PC-3 (cell line): ENCODE data around the gene UROD.

Experiments used
- EZH2 ChIP-seq: fragments of 300-600 bp; sonication (generic); IDR thresholded peaks from one replicate; pipeline ENCODE4 v1.6.1; 2017; ENCODE audit warnings: antibody characterized with exemption, mild to moderate bottlenecking, low read length; ENCODE audit not compliant: unreplicated experiment
- EZH2phosphoT487 ChIP-seq: fragments of 300-600 bp; sonication (generic); IDR thresholded peaks from 2 replicates; pipeline ENCODE4 v1.6.1; 2018; ENCODE audit warnings: mild to moderate bottlenecking, antibody characterized with exemption, low read length, borderline replicate concordance
- TF ChIP-seq, protein P1 (sequence below): fragments of 300-600 bp; sonication (generic); conservative IDR thresholded peaks from 2 replicates; pipeline ENCODE4 v1.5.1; 2017; ENCODE audit warnings: antibody characterized with exemption, low read depth, mild to moderate bottlenecking, low read length

DNA sequence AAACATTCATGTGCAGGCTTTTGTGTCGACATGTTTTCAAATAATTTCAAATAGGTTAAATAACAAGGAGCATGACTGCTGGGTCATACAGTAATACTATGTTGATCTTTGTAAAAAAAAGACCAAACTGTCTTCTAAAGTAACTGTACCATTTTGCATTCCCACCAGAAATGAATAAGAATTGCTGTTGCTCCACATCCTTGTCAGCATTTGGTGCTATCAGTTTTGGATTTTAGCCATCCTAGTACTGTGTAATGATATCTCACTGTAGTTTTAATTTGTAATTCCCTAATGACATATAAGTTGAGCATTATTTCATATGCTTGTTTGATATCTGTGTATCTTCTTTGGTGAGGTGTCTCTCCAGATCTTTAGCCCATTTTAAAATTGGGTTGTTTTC is 11.6 kb downstream of the UROD start:
- TF ChIP-seq, protein P1, sequence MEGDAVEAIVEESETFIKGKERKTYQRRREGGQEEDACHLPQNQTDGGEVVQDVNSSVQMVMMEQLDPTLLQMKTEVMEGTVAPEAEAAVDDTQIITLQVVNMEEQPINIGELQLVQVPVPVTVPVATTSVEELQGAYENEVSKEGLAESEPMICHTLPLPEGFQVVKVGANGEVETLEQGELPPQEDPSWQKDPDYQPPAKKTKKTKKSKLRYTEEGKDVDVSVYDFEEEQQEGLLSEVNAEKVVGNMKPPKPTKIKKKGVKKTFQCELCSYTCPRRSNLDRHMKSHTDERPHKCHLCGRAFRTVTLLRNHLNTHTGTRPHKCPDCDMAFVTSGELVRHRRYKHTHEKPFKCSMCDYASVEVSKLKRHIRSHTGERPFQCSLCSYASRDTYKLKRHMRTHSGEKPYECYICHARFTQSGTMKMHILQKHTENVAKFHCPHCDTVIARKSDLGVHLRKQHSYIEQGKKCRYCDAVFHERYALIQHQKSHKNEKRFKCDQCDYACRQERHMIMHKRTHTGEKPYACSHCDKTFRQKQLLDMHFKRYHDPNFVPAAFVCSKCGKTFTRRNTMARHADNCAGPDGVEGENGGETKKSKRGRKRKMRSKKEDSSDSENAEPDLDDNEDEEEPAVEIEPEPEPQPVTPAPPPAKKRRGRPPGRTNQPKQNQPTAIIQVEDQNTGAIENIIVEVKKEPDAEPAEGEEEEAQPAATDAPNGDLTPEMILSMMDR: no peak
- no peak for TF ChIP-seq EZH2phosphoT487
- no peak for TF ChIP-seq EZH2
